Measurements from ENCODE around the gene SAMD11. TPM values are rescaled to one million over a fixed set of nuclear protein-coding genes. Genes with fewer than 3 reads are reported as not detected.

Gene SAMD11
- total and polyA plus RNA-seq, 2 of the 8 experiments (the other 6 are each of a cell fraction or from before 2014, with no cell fraction given): 0.18 to 0.30 TPM

GRCh38 chr1:979744-980072, 56.0 kb downstream of the SAMD11 start (continued):
- no peak for TF ChIP-seq HDAC2 (IDR thresholded peaks at IDR 0.05; ENCODE audit: borderline replicate concordance in 1 of 2, low read depth in 2 of 2, low read length in 2 of 2)
- no peak for TF ChIP-seq HDAC6 (IDR thresholded peaks at IDR 0.05; ENCODE audit: low read depth, low read length)
- TF ChIP-seq EZH2 (IDR thresholded peaks at IDR 0.05; ENCODE audit: low read depth, low read length, severe bottlenecking): no peak
- TF ChIP-seq FOSL1 (IDR thresholded peaks at IDR 0.05; ENCODE audit: insufficient read depth, low read depth, low read length): no peak
- TF ChIP-seq CEBPB (IDR thresholded peaks at IDR 0.05; ENCODE audit: low read depth, low read length): no peak
- TF ChIP-seq MAX (IDR thresholded peaks at IDR 0.05): no peak
